Osteoblast (primary cell): ENCODE data around the gene HOXB5. TPM values are rescaled to one million over a fixed set of nuclear protein-coding genes. Genes with fewer than 3 reads are reported as not detected.

Experiments
- DNase-seq: peaks from one replicate; pipeline ENCODE4 v3.0.0; 2011; ENCODE audit warnings: low spot score, mixed read lengths; ENCODE audit not compliant: insufficient read length; ENCODE audit errors: missing footprints
- H2AFZ ChIP-seq: 2 replicates; pipeline ENCODE4 v1.6.0; 2011; ENCODE audit warnings: mild to moderate bottlenecking, low read length
- H3K27ac ChIP-seq: 2 replicates; pipeline ENCODE4 v1.5.1; 2011; ENCODE audit warnings: mild to moderate bottlenecking, low read depth, low read length, moderate library complexity
- H3K27me3 ChIP-seq: 2 replicates; pipeline ENCODE4 v1.6.0; 2012; ENCODE audit warnings: mild to moderate bottlenecking, control low read depth, inconsistent platforms, low read length, moderate library complexity; ENCODE audit not compliant: insufficient read depth
- H3K36me3 ChIP-seq: 2 replicates; pipeline ENCODE4 v1.5.1; 2011; ENCODE audit warnings: mild to moderate bottlenecking, low read length, control low read depth, moderate library complexity; ENCODE audit not compliant: insufficient read depth
- H3K4me1 ChIP-seq: 2 replicates; pipeline ENCODE4 v1.5.1; 2011; ENCODE audit warnings: mild to moderate bottlenecking, low read length, control low read depth, moderate library complexity; ENCODE audit not compliant: insufficient read depth
- H3K4me2 ChIP-seq: 2 replicates; pipeline ENCODE4 v1.6.0; 2011; ENCODE audit warnings: mild to moderate bottlenecking, low read length; ENCODE audit not compliant: insufficient read depth
- H3K4me3 ChIP-seq: fragments of 200-600 bp; sonication (generic); 3 replicates; pipeline ENCODE4 v1.5.1; 2012; ENCODE audit warnings: mild to moderate bottlenecking, low read length, inconsistent platforms; ENCODE audit not compliant: insufficient read depth
- H3K79me2 ChIP-seq: 2 replicates; pipeline ENCODE4 v1.6.0; 2012; ENCODE audit warnings: mild to moderate bottlenecking, low read length, control low read depth, inconsistent platforms; ENCODE audit not compliant: insufficient read depth
- H3K9me3 ChIP-seq: 2 replicates; pipeline ENCODE4 v1.5.1; 2011; ENCODE audit warnings: low read depth, low read length, control low read depth
- H4K20me1 ChIP-seq: 2 replicates; pipeline ENCODE4 v1.6.0; 2012; ENCODE audit warnings: mild to moderate bottlenecking, low read length, control low read depth; ENCODE audit not compliant: insufficient read depth
- total RNA-seq: library from RNA; depleted of rRNA; stranded (reverse); fragments of >200 nt; gene quantifications from 2 replicates; pipeline ENCODE4 v1.2.3, GENCODE V29; 2012
- TF ChIP-seq, protein P1 (sequence below): IDR thresholded peaks from 2 replicates; pipeline ENCODE4 v1.5.1; 2011; ENCODE audit warnings: mild to moderate bottlenecking, low read depth, low read length, moderate library complexity; ENCODE audit errors: extremely low read depth

HOXB5 gene
- total RNA-seq, 1 donor = not detected

DNA sequence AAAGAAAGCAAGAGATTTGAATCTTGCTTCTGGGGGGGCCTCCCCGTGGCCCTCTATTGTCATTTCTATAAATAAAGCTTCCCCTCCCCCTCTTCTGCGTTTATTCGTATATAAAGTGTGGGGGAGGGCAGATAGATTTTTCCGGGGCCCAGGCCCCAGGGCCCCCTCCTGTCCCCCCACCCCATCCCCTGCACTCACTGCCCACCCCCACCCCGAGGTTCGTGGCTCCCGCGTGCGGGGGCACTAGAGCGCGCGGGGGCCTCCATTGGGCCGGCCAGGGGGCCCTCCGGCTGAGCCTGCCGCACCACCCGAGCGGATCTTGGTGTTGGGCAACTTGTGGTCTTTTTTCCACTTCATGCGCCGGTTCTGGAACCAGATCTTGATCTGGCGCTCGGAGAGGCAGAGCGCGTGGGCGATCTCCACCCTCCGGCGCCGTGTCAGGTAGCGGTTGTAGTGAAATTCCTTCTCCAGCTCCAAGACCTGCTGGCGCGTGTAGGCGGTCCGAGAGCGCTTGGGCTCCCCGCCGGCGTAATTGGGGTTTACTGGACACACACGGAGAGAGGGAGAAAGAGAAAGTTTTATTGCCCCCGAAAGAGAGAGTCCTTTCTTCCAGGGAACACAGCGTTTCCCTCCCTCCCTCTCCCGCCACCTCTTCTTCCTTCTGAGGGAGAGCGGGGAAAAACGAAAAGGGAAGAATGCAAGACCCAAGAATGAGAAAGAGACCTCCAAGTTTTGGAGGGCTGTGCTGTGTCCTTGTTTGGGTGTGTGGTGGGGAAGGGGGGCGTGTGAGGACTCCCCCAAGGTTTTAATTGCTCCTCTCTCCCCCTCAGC is 16.9 kb downstream of the HOXB5 start:
- no peak for DNase-seq
- TF ChIP-seq, protein P1, sequence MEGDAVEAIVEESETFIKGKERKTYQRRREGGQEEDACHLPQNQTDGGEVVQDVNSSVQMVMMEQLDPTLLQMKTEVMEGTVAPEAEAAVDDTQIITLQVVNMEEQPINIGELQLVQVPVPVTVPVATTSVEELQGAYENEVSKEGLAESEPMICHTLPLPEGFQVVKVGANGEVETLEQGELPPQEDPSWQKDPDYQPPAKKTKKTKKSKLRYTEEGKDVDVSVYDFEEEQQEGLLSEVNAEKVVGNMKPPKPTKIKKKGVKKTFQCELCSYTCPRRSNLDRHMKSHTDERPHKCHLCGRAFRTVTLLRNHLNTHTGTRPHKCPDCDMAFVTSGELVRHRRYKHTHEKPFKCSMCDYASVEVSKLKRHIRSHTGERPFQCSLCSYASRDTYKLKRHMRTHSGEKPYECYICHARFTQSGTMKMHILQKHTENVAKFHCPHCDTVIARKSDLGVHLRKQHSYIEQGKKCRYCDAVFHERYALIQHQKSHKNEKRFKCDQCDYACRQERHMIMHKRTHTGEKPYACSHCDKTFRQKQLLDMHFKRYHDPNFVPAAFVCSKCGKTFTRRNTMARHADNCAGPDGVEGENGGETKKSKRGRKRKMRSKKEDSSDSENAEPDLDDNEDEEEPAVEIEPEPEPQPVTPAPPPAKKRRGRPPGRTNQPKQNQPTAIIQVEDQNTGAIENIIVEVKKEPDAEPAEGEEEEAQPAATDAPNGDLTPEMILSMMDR = no peak
- Histone ChIP-seq H3K79me2 (no peaks in the 10 kb centered on the region), H3K36me3 (no peaks in the 10 kb centered on the region), H3K9me3 (no peaks in the 10 kb centered on the region), H3K27me3 (peaks cover 97% of the 10 kb centered on the region), H3K4me1 (no peaks in the 10 kb centered on the region), H4K20me1 (no peaks in the 10 kb centered on the region), H3K27ac (no peak overlapping the region), H2AFZ (no peak overlapping the region), H3K4me2 (peak overlapping the region; percentile 67), H3K4me3 (peak overlapping the region; percentile 54)

DNA sequence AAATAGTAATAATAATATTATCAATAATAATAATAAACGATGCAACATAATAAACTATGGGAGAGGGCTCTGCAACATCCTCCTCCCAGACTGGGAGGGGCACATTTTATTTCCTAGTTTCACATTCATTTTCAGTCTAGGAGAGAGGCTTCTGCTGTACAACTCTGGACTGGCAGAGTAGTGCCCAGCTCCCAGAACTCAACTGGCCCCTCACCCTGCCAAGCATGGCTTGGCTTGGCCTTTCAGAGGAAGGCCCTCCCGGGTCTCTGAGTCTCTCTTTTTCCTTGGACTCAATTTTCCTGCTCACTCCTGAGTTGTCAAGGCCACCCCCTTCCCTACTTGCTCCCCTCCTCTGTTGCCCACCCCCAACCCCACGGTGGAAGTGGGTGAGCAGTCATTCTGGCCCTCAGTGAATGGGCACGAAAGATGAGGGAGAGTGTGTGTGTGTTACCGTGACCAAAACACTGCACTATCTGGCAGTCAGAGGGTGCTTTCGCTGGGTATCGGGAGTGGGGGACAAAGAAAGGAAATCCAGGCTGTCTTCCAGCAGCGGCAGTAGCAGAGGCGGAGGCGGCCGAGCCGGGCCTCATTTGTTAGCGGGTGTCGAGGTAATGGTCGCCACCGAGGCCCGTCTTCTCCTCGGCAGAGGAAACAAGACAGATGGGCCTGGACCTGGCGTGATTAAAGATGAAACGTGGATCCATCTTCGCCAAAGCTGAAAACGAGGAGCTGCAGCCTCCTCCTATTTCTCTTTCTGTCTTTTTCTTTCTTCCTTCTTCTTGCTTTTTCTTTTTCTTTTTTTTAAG is 17.7 kb downstream of the HOXB5 start:
- Histone ChIP-seq H2AFZ (no peak overlapping the region), H3K4me2 (no peak overlapping the region), H3K36me3 (no peaks in the 10 kb centered on the region), H3K9me3 (no peaks in the 10 kb centered on the region), H3K79me2 (no peaks in the 10 kb centered on the region), H3K27me3 (peaks cover 97% of the 10 kb centered on the region), H3K27ac (no peak overlapping the region), H4K20me1 (no peaks in the 10 kb centered on the region), H3K4me1 (no peaks in the 10 kb centered on the region), H3K4me3 (no peak overlapping the region)
- TF ChIP-seq, protein P1 = no peak
- DNase-seq = no peak

DNA sequence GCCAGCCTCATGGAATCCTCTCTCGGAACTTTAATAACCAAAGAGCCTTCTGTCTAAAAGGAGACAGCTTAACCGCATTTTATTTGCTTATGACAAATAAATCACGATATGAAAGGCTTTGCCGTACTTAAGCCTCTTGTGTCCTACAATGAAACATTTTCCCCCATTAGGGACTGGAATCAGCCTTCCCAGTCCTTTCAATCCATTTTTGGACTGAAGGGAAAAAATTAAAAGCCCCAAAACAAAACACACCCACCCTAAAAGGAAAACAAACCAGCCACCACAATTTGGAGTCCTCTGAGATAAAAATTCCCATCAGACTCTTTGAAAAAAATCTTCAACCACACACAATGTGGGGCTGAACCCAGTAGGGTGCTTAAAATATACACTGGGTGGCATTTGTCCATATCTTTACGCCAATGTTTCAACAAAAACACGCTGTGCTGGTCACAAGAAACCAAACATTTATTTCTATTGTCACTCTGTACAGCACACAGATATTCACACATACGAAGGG is 18.5 kb downstream of the HOXB5 start:
- Histone ChIP-seq H3K27ac (no peak overlapping the region), H2AFZ (no peak overlapping the region), H3K36me3 (no peaks in the 10 kb centered on the region), H4K20me1 (no peaks in the 10 kb centered on the region), H3K4me1 (no peaks in the 10 kb centered on the region), H3K4me2 (no peak overlapping the region), H3K4me3 (no peak overlapping the region), H3K9me3 (no peaks in the 10 kb centered on the region), H3K27me3 (peaks cover 97% of the 10 kb centered on the region), H3K79me2 (no peaks in the 10 kb centered on the region)
- TF ChIP-seq, protein P1 = no peak
- DNase-seq = no peak
